ENCODE data around the gene FMNL2.
"Not testable (repeated sequence)": the region's sequence is repeated elsewhere in the genome, so short reads cannot be mapped to it uniquely, and the experiment has no call there.

The FMNL2 gene

DNA sequence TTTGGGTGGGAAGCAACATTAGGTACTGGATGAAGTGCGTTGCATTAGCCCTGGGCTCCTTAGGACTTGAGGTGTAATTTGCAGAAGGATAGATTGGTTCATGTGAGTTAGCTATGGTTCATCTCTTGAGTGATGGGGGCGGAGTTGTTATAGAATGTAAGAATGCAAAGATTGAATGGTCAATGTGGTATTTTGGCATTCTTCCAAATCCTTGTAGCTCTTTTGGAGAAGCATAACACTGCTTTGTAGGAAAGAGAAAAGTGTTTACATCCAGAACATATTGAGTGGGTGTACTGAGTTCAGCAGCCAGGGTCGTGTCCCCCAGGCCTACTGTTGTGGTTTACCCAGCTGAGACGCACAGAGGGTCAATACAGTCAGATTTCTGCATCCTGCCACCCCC, 173.5 kb downstream of the FMNL2 start:
- Histone ChIP-seq H3K27me3 (ENCODE audit: control insufficient read depth, insufficient read depth, low read length) (no peaks in the 10 kb centered on the region), H3K4me1 (ENCODE audit: control insufficient read depth, low read depth, low read length) (peaks cover 15% of the 10 kb centered on the region), H3K36me3 (ENCODE audit: control insufficient read depth, low read depth, low read length) (no peaks in the 10 kb centered on the region), H3K9me3 (ENCODE audit: control insufficient read depth, low read depth, low read length) (no peaks in the 10 kb centered on the region), H3K4me3 (ENCODE audit: low read length) (no peak overlapping the region), H3K27ac (ENCODE audit: low read length) (no peak overlapping the region), H3K9ac (ENCODE audit: low read length) (no peak overlapping the region)

DNA sequence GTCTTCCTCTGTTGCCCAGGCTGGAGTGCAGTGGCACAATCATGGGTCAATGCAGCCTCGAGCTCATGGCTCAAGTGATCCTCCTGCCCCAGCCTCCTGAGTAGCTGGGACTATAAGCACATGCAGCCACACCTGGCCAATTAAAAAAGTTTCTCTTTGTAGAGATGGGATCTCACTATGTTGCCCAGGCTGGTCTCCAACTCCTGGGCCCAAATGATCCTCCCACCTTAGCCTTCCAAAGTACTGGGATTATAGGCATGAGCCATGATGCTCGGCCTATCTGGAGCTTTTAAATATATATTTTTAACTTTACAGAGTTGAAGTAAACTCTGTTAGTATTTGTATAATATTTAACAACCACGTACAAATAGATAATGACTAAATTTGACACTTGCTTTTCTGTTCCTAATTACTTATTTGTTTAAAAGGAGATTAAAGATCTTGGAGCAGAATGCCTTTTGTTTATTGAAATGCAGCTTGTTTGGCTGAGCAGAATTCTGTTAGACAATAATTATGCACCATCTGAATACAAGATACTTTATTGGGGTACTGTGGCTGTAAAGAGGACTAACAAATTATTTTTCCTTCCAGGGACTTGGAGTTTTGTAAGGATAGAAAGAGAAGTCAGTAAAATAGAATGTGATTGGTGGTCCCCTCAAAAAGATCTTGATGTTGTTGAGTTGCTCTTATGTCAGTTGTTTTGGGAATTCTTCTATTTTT, 175.0 kb downstream of the FMNL2 start:
- no peaks in the 10 kb centered on the region for H3K9me3 ChIP-seq (ENCODE audit: control insufficient read depth, low read depth, low read length)
- H3K27ac ChIP-seq (ENCODE audit: low read length) = no peak overlapping the region
- H3K27me3 ChIP-seq (ENCODE audit: control insufficient read depth, insufficient read depth, low read length) = no peaks in the 10 kb centered on the region
- H3K4me3 ChIP-seq (ENCODE audit: low read length) = no peak overlapping the region
- no peaks in the 10 kb centered on the region for H3K36me3 ChIP-seq (ENCODE audit: control insufficient read depth, low read depth, low read length)
- H3K4me1 ChIP-seq (ENCODE audit: control insufficient read depth, low read depth, low read length) = peaks cover 8% of the 10 kb centered on the region
- H3K9ac ChIP-seq (ENCODE audit: low read length) = no peak overlapping the region

DNA sequence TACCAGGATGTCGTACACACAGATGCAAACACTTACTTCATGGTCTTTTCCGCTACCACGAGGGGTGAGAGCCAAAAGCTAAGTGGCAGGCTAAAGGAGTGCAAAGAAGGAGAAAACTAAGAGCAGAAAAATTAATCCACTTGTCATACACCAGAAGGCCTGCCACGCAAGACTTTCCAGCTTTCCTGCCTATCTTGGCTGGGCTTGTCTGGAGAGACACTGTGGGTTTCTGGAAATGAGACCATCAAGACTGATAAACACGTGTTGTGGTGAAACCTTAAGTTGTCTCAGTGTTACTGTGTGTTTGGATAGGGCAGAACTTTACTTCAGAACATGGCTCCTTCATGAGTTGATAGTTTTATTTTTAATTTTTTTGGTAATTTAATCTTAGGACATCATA, 175.6 kb downstream of the FMNL2 start:
- H3K9me3 ChIP-seq (ENCODE audit: control insufficient read depth, low read depth, low read length) = no peaks in the 10 kb centered on the region
- H3K4me1 ChIP-seq (ENCODE audit: control insufficient read depth, low read depth, low read length) = peaks cover 1% of the 10 kb centered on the region
- no peak overlapping the region for H3K4me3 ChIP-seq (ENCODE audit: low read length)
- H3K36me3 ChIP-seq (ENCODE audit: control insufficient read depth, low read depth, low read length) = no peaks in the 10 kb centered on the region
- H3K9ac ChIP-seq (ENCODE audit: low read length) = no peak overlapping the region
- H3K27me3 ChIP-seq (ENCODE audit: control insufficient read depth, insufficient read depth, low read length) = no peaks in the 10 kb centered on the region
- H3K27ac ChIP-seq (ENCODE audit: low read length) = no peak overlapping the region

DNA sequence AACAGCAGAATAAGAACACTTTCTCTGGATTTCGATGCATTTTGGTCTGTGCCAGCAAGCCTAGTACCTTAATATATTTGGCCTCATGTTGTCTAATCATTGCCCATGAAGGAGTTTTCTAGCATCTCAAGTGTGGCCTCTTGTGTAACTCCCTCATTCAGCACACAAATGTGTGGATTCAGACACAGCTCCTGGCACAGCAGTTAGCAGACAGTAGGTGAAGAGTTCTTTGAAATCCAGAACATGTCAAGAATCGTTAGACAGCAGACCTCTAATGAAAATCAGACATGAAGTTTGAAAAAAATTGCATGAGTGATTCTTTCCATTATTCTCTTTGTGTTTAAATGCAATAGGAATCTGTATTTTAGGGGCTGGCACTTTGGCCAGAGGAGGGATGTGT, 177.0 kb downstream of the FMNL2 start:
- Histone ChIP-seq H3K36me3 (ENCODE audit: control insufficient read depth, low read depth, low read length) (no peaks in the 10 kb centered on the region), H3K4me1 (ENCODE audit: control insufficient read depth, low read depth, low read length) (no peaks in the 10 kb centered on the region), H3K4me3 (ENCODE audit: low read length) (no peak overlapping the region), H3K9me3 (ENCODE audit: control insufficient read depth, low read depth, low read length) (no peaks in the 10 kb centered on the region), H3K9ac (ENCODE audit: low read length) (no peak overlapping the region), H3K27ac (ENCODE audit: low read length) (no peak overlapping the region), H3K27me3 (ENCODE audit: control insufficient read depth, insufficient read depth, low read length) (no peaks in the 10 kb centered on the region)

DNA sequence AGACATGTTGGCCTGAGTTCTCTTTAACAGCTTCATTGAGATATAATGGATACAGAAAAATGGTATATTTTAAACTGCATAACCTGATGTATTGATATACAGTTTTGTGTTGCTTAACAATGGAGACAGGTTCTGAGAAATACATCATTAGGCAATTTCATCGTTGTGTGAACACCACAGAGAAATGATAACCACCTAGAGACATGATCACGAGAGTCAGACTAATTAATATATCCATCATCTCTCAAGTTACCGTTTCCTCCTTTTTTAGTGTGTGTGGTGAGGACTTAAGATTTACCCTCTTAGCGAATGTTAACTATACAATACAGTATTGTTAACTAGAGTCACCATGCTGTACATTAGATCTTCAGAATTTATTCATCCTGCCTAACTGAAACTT, 178.1 kb downstream of the FMNL2 start:
- Histone ChIP-seq H3K4me3 (ENCODE audit: low read length) (no peak overlapping the region), H3K27ac (ENCODE audit: low read length) (no peak overlapping the region), H3K36me3 (ENCODE audit: control insufficient read depth, low read depth, low read length) (no peaks in the 10 kb centered on the region), H3K9me3 (ENCODE audit: control insufficient read depth, low read depth, low read length) (no peaks in the 10 kb centered on the region), H3K9ac (ENCODE audit: low read length) (no peak overlapping the region), H3K27me3 (ENCODE audit: control insufficient read depth, insufficient read depth, low read length) (no peaks in the 10 kb centered on the region), H3K4me1 (ENCODE audit: control insufficient read depth, low read depth, low read length) (no peaks in the 10 kb centered on the region)

DNA sequence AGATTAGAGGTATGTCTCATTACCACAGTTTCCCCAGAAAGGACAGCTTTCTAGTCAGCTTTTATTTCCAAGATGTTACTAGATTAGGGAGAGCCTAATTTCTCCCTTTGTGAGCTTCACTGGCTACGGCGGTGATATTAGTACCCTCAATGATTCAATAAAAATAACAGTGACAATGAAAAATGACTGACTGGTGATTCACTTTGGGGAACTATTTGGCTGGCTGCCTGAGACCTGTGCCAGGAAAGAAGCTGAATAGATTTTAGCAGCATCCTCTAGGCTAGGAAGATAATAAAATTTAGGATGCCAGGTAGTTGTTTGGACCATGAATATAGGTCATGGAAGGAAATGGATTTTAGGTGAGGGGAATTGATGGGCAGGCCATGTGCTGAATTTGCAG, 178.7 kb downstream of the FMNL2 start:
- Histone ChIP-seq H3K4me1 (ENCODE audit: control insufficient read depth, low read depth, low read length) (peaks cover 3% of the 10 kb centered on the region), H3K4me3 (ENCODE audit: low read length) (no peak overlapping the region), H3K9ac (ENCODE audit: low read length) (no peak overlapping the region), H3K9me3 (ENCODE audit: control insufficient read depth, low read depth, low read length) (no peaks in the 10 kb centered on the region), H3K27me3 (ENCODE audit: control insufficient read depth, insufficient read depth, low read length) (no peaks in the 10 kb centered on the region), H3K27ac (ENCODE audit: low read length) (no peak overlapping the region), H3K36me3 (ENCODE audit: control insufficient read depth, low read depth, low read length) (no peaks in the 10 kb centered on the region)

DNA sequence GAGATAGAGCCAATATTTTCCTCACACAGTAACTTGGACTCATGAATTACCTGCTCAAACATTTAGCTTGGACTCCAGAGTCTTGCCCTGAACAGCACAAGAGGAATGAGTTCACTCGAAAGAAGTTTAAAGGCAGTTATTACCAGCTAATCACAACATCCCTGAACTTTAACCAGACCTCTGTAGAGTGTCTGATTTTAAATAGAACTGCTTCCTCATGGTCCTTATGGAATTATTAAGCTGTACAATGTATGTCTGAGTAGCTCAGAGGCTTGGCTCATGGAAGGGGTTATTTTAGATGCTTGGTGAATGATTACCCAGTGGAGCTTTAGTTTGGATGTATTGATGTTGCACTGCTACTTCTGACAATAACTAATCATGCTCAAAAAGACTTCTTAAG, 183.1 kb downstream of the FMNL2 start:
- Histone ChIP-seq H3K36me3 (ENCODE audit: control insufficient read depth, low read depth, low read length) (no peaks in the 10 kb centered on the region), H3K9ac (ENCODE audit: low read length) (no peak overlapping the region), H3K9me3 (ENCODE audit: control insufficient read depth, low read depth, low read length) (no peaks in the 10 kb centered on the region), H3K4me1 (ENCODE audit: control insufficient read depth, low read depth, low read length) (peaks cover 7% of the 10 kb centered on the region), H3K27ac (ENCODE audit: low read length) (no peak overlapping the region), H3K27me3 (ENCODE audit: control insufficient read depth, insufficient read depth, low read length) (no peaks in the 10 kb centered on the region), H3K4me3 (ENCODE audit: low read length) (no peak overlapping the region)

DNA sequence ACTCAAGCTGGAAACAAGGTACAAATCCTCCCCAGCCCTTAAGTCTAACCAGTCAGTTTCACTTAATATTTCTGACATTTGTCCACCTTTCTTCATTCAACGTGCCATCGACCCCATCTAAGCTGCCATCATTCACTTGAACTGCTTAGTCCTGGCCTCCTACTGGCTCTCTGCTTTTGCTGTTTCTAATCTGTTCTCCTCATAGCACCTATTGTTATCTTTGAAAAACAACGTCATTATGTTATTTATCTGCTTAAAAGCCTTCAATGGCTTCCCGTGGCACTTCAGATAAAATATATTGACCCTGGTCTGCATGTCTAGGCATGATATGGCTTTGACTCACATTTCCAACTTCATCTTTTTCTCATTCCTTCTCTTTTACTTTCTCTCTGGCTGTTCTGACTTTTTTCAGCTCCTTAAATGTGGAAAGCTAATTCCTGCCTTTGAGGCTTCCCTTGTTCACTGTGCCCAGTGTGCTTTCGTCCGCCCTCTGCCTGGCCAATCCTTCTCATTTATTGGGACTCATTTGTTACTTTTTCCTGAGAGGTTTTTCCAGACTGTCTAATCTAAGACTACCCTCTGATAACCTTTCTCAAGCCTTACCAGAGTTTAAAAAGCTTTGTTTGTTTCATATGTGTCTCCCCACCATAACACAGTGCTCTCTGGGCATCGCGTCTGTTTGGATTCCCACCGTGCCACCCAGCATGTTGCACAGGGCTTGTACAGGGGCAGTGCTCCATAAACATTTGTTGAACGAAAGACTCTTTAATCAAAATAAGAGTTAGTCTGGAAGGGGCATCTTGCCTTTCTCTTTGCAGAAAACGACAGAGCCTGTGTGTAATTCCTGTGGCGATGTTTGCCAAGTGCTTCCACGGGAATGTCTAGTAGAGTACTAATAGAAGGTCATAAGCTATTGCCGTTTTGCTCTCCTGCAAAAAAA, 183.9 kb downstream of the FMNL2 start:
- H3K27me3 ChIP-seq (ENCODE audit: control insufficient read depth, insufficient read depth, low read length) = no peaks in the 10 kb centered on the region
- no peaks in the 10 kb centered on the region for H3K36me3 ChIP-seq (ENCODE audit: control insufficient read depth, low read depth, low read length)
- no peak overlapping the region for H3K27ac ChIP-seq (ENCODE audit: low read length)
- H3K9ac ChIP-seq (ENCODE audit: low read length) = no peak overlapping the region
- no peaks in the 10 kb centered on the region for H3K9me3 ChIP-seq (ENCODE audit: control insufficient read depth, low read depth, low read length)
- no peak overlapping the region for H3K4me3 ChIP-seq (ENCODE audit: low read length)
- peaks cover 7% of the 10 kb centered on the region for H3K4me1 ChIP-seq (ENCODE audit: control insufficient read depth, low read depth, low read length)

DNA sequence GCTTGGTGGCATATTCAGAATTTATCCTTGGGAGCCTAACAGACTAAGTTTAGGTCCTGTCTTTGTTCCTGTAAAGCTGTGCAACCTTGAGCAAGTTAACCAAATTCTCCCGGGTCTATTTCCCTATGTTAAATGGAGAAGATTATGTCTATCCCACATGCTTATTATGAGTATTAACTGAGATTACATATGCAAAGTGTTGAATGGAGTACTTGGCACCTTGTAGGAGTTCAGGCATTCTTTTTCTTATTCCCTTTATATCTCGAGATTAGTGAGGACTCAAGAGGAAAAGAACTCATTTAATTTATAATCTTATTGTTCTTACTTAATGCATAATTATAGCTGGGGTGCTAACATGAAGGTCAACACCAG, 184.6 kb downstream of the FMNL2 start:
- H3K27ac ChIP-seq (ENCODE audit: low read length) = no peak overlapping the region
- H3K27me3 ChIP-seq (ENCODE audit: control insufficient read depth, insufficient read depth, low read length) = no peaks in the 10 kb centered on the region
- no peaks in the 10 kb centered on the region for H3K36me3 ChIP-seq (ENCODE audit: control insufficient read depth, low read depth, low read length)
- H3K4me1 ChIP-seq (ENCODE audit: control insufficient read depth, low read depth, low read length) = peaks cover 7% of the 10 kb centered on the region
- no peak overlapping the region for H3K4me3 ChIP-seq (ENCODE audit: low read length)
- H3K9me3 ChIP-seq (ENCODE audit: control insufficient read depth, low read depth, low read length) = no peaks in the 10 kb centered on the region
- H3K9ac ChIP-seq (ENCODE audit: low read length) = no peak overlapping the region

DNA sequence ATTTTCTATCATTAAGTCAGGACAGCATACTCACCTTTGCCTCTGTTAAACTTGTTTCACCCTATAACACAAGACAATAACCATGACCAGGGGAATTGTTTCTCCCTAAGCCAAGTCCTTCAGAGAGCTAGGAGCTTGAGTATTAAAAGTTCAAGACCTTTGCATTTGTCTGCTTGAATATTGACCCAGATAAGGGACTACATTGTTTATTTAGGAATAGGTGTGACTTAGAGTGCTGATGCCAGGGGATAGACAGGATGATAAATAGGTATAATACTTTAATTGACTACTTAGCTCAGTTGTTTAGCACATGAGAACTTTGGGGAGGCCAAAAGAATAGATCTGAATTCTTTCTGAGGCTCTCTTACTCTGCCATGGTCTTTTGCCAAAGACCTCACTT, 185.8 kb downstream of the FMNL2 start:
- H3K4me1 ChIP-seq (ENCODE audit: control insufficient read depth, low read depth, low read length) = peaks cover 7% of the 10 kb centered on the region
- H3K9me3 ChIP-seq (ENCODE audit: control insufficient read depth, low read depth, low read length) = no peaks in the 10 kb centered on the region
- no peak overlapping the region for H3K9ac ChIP-seq (ENCODE audit: low read length)
- H3K27ac ChIP-seq (ENCODE audit: low read length) = no peak overlapping the region
- no peak overlapping the region for H3K4me3 ChIP-seq (ENCODE audit: low read length)
- no peaks in the 10 kb centered on the region for H3K36me3 ChIP-seq (ENCODE audit: control insufficient read depth, low read depth, low read length)
- H3K27me3 ChIP-seq (ENCODE audit: control insufficient read depth, insufficient read depth, low read length) = no peaks in the 10 kb centered on the region

DNA sequence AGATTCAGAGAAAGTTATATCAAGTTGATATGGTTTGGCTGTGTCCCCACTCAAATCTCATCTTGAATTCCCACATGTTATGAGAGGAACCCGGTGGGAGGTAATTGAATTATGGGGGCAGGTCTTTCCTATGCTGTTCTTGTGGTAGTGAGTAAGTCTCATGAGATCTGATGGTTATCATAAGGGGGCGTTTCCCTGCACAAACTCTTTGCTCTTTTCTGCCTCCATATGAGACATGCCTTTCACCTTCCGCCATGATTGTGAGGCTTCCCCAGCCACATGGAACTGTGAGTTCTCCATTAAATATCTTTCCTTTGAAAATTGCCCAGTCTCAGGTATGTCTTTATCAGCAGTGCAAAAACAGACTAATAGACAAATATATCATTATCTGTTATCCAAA, 187.5 kb downstream of the FMNL2 start:
- not testable (repeated sequence) for H3K27me3 ChIP-seq (ENCODE audit: control insufficient read depth, insufficient read depth, low read length); H3K9me3 ChIP-seq (ENCODE audit: control insufficient read depth, low read depth, low read length); H3K4me1 ChIP-seq (ENCODE audit: control insufficient read depth, low read depth, low read length); H3K9ac ChIP-seq (ENCODE audit: low read length); H3K36me3 ChIP-seq (ENCODE audit: control insufficient read depth, low read depth, low read length); H3K27ac ChIP-seq (ENCODE audit: low read length); H3K4me3 ChIP-seq (ENCODE audit: low read length)

DNA sequence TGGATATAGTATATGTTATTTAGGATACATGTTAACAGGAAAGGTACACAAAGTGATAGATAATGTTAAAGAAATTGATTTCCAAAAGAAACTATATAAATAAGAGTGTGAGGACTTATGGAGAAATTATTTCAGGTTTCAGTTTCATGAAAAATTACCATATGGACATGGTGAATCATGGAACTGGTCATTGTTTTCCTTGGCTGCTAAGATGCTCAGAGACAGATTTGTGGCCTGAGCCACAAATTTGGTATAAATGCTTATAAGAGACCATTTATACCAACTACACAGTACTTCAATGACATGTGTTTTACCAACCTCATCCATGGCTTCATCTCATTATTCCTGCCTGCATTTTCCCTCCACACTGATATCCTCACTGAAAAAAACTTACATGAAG, 188.1 kb downstream of the FMNL2 start:
- Histone ChIP-seq H3K27me3 (ENCODE audit: control insufficient read depth, insufficient read depth, low read length) (no peaks in the 10 kb centered on the region), H3K4me1 (ENCODE audit: control insufficient read depth, low read depth, low read length) (peaks cover 7% of the 10 kb centered on the region), H3K27ac (ENCODE audit: low read length) (no peak overlapping the region), H3K4me3 (ENCODE audit: low read length) (no peak overlapping the region), H3K9me3 (ENCODE audit: control insufficient read depth, low read depth, low read length) (no peaks in the 10 kb centered on the region), H3K36me3 (ENCODE audit: control insufficient read depth, low read depth, low read length) (no peaks in the 10 kb centered on the region), H3K9ac (ENCODE audit: low read length) (no peak overlapping the region)

Data from iPS-18a (cell line).